Measurements from ENCODE around the gene KCNQ4. TPM values are rescaled to one million over a fixed set of nuclear protein-coding genes. Genes with fewer than 3 reads are reported as not detected.

Gene KCNQ4
- total and polyA plus RNA-seq, 2 of the 13 experiments (the other 11 are each of a cell fraction or from before 2014, with no cell fraction given), result 0.02 to 0.09 TPM

DNA sequence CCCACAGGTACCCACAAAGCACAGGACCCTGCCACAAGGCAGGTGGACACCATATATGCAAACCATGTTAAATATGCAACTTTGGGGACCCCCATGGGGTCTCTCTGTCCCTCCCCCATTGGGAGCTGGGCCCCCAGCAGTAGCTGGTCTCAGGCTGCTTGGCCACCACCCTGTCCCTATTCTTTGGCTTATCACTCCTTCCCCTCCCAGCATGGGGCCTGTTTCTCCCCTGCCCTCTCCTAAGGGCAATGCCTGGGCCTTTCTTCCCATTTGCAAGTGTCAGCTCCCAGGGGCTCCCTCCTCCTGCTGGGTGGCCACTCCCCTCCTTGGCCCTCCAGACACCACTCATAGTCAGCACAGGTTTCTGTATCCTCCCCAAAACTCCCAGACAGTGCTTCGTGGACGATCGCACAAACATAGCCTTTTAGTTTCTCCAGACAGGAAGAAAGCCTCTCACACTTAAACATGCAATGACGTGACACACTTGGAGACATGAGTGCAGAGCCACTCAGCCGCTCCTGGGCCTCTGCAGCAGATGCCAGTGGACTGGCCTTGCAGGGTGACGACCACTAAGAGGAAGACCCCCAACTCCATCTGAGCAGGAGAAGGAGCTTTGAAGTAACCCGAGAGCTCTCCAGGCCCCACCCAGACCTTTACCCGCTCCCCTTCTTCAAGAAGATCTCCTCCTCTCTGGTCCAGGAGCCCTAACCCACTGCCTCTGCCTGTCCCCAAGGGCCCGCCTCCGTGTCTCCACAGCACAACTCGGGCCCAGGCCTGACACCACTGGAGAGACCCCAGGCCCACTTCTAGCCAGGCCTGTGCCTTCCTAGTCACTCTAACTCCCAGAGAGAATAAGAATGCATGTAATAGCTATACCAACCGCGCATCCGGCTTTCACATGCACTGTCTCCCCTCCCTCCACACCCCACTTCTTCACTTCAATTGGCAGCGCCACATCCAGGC lies 55.7 kb downstream of the KCNQ4 start (continued):
- TF ChIP-seq, protein P1, sequence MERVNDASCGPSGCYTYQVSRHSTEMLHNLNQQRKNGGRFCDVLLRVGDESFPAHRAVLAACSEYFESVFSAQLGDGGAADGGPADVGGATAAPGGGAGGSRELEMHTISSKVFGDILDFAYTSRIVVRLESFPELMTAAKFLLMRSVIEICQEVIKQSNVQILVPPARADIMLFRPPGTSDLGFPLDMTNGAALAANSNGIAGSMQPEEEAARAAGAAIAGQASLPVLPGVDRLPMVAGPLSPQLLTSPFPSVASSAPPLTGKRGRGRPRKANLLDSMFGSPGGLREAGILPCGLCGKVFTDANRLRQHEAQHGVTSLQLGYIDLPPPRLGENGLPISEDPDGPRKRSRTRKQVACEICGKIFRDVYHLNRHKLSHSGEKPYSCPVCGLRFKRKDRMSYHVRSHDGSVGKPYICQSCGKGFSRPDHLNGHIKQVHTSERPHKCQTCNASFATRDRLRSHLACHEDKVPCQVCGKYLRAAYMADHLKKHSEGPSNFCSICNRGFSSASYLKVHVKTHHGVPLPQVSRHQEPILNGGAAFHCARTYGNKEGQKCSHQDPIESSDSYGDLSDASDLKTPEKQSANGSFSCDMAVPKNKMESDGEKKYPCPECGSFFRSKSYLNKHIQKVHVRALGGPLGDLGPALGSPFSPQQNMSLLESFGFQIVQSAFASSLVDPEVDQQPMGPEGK (CRISPR knock-in tag; IDR thresholded peaks at IDR 0.05), result no peak
- TF ChIP-seq ZNF800 (CRISPR knock-in tag; IDR thresholded peaks at IDR 0.05) (no peak), ZNF598 (CRISPR knock-in tag; IDR thresholded peaks at IDR 0.05; ENCODE audit: borderline replicate concordance) (no peak), NKX3-1 (CRISPR knock-in tag; IDR thresholded peaks at IDR 0.05) (no peak), REXO4 (CRISPR knock-in tag; IDR thresholded peaks at IDR 0.05; ENCODE audit: borderline replicate concordance) (no peak), CTCF (CRISPR knock-in tag; IDR thresholded peaks at IDR 0.05) (no peak), ESRRA (CRISPR knock-in tag; IDR thresholded peaks at IDR 0.05; ENCODE audit: low read depth) (no peak), NR3C1 (CRISPR knock-in tag; IDR thresholded peaks at IDR 0.05) (no peak), ZNF670 (CRISPR knock-in tag; IDR thresholded peaks at IDR 0.05; ENCODE audit: borderline replicate concordance) (no peak), THAP11 (CRISPR knock-in tag; IDR thresholded peaks at IDR 0.05) (no peak)
- TF ChIP-seq, protein P2, sequence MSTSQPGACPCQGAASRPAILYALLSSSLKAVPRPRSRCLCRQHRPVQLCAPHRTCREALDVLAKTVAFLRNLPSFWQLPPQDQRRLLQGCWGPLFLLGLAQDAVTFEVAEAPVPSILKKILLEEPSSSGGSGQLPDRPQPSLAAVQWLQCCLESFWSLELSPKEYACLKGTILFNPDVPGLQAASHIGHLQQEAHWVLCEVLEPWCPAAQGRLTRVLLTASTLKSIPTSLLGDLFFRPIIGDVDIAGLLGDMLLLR (CRISPR knock-in tag; IDR thresholded peaks at IDR 0.05), result no peak

All from HepG2 (cell line).